Esophagus squamous epithelium (tissue), 5 donors: Measurements from ENCODE around the gene CPLX4. TPM values are rescaled to one million over a fixed set of nuclear protein-coding genes. Genes with fewer than 3 reads are reported as not detected.

ENCODE experiments used
- DNase-seq: peaks from one replicate; lab custom pipeline; 2025; lab: John Stamatoyannopoulos, UW
- H3K27ac ChIP-seq, 4 donors: fragments of 200-600 bp; sonication (generic); one replicate each; pipeline ENCODE4 v1.5.1; 2016 to 2019; ENCODE audit warnings: mild to moderate bottlenecking in 1 of 4
- H3K27me3 ChIP-seq, 4 donors: fragments of 200-600 bp; sonication (generic); 1 replicate in 3 of 4; 2 replicates in 1 of 4; pipeline versions ENCODE4 v1.5.1 to v1.6.0; 2017 to 2021; ENCODE audit warnings: antibody characterized with exemption in 1 of 4
- H3K36me3 ChIP-seq, 3 donors: fragments of 200-600 bp; sonication (generic); one replicate each; pipeline ENCODE4 v1.5.1; 2016 to 2019
- H3K4me1 ChIP-seq, 3 donors: fragments of 200-600 bp; sonication (generic); one replicate each; pipeline ENCODE4 v1.5.1; 2017 to 2019
- H3K4me3 ChIP-seq, 4 donors: fragments of 200-600 bp; sonication (generic); 1 replicate in 3 of 4; 2 replicates in 1 of 4; pipeline ENCODE4 v1.5.1; 2016 to 2019; ENCODE audit warnings: mild to moderate bottlenecking in 2 of 4, moderate library complexity in 1 of 4
- H3K9me3 ChIP-seq, 3 donors: fragments of 200-600 bp; sonication (generic); one replicate each; pipeline ENCODE4 v1.5.1; 2016 to 2019
- CTCF ChIP-seq, 6 experiments: fragments of 450-650 bp in 4 of 6; fragments of 200-600 bp in 2 of 6; sonication (generic) in 2 of 6; IDR thresholded peaks; one replicate each; pipeline ENCODE4 v1.5.1; 2016 to 2019; ENCODE audit warnings: antibody characterized with exemption in 6 of 6, mild to moderate bottlenecking in 4 of 6, moderate library complexity in 4 of 6
- POLR2A ChIP-seq, 4 donors: fragments of 450-650 bp; IDR thresholded peaks; one replicate each; pipeline ENCODE4 v1.6.1; 2017; ENCODE audit warnings: antibody characterized with exemption in 4 of 4, mild to moderate bottlenecking in 4 of 4, moderate library complexity in 3 of 4
- WGBS, 2 donors: methylation state at CpG; one replicate each; pipeline ENCODE4 v1.1.5; 2018; 5-methylcytosine and 5-hydroxymethylcytosine counted together
- intact Hi-C: fragments of 100-400 bp; cut with DNase I; formaldehyde crosslinking; loops from one replicate; pipeline ENCODE4 v1.15.0; 2022
- total RNA-seq, 4 donors: library from RNA; depleted of rRNA; stranded (reverse); fragments of >200 nt; gene quantifications; one replicate each; pipeline ENCODE4 v1.1.0, GENCODE V29; 2016
- donor health status: DM: yes; HTN: yes; CAD: no.

The CPLX4 gene
- total RNA-seq, 4 donors from 2014 or later = 0.31 TPM; not detected in 3

- H3K27ac ChIP-seq = no peak overlapping the region
- TF ChIP-seq POLR2A (IDR thresholded peaks at IDR 0.05) (no peak), CTCF (IDR thresholded peaks at IDR 0.05) (no peak)
- H3K4me1 ChIP-seq = peaks cover 31 to 73% (median 38%) of the 10 kb centered on the region in 3 donors
- peak overlapping the region in 2 of 4 donors; percentile 27 to 55 for H3K4me3 ChIP-seq
- H3K27me3 ChIP-seq = peaks cover 0 to 85% (median 58%) of the 10 kb centered on the region in 4 donors
- DNase-seq = no peak
- no peaks in the 10 kb centered on the region for H3K36me3 ChIP-seq
- H3K9me3 ChIP-seq = no peaks in the 10 kb centered on the region
- WGBS, 2 donors = 8 to 9% methylated on average over 15 to 17 of the region's 17 CpGs
- intact Hi-C loops = no loop called here
These were observed 48.8 kb downstream of the CPLX4 start for GRCh38 chr18:59269563-59270119.

GRCh38 chr18:59268721-59269562, 49.5 kb downstream of the CPLX4 start:
- TF ChIP-seq CTCF (IDR thresholded peaks at IDR 0.05) (peak in 2 of 6 experiments; percentile 3 to 35), POLR2A (IDR thresholded peaks at IDR 0.05) (no peak)
- H3K27ac ChIP-seq = no peak overlapping the region
- H3K4me1 ChIP-seq = peaks cover 31 to 75% (median 38%) of the 10 kb centered on the region in 3 donors
- intact Hi-C loops = no loop called here
- H3K36me3 ChIP-seq = no peaks in the 10 kb centered on the region
- H3K4me3 ChIP-seq = peak overlapping the region in 2 of 4 donors; percentile 27 to 55
- no peaks in the 10 kb centered on the region for H3K9me3 ChIP-seq
- WGBS, 2 donors = 2 to 4% methylated on average over 7 to 11 of the region's 90 CpGs
- peaks cover 0 to 85% (median 55%) of the 10 kb centered on the region in 4 donors for H3K27me3 ChIP-seq
- no peak for DNase-seq

GRCh38 chr18:59268127-59268720, 50.2 kb downstream of the CPLX4 start:
- no peaks in the 10 kb centered on the region for H3K9me3 ChIP-seq
- no peaks in the 10 kb centered on the region for H3K36me3 ChIP-seq
- H3K4me3 ChIP-seq = peak overlapping the region in 1 of 4 donors; percentile 55
- 13 to 16% methylated on average over 19 to 26 of the region's 28 CpGs for WGBS, 2 donors
- H3K4me1 ChIP-seq = peaks cover 27 to 75% (median 31%) of the 10 kb centered on the region in 3 donors
- DNase-seq = no peak
- H3K27ac ChIP-seq = no peak overlapping the region
- intact Hi-C loops = no loop called here
- peaks cover 0 to 78% (median 50%) of the 10 kb centered on the region in 4 donors for H3K27me3 ChIP-seq
- TF ChIP-seq CTCF (IDR thresholded peaks at IDR 0.05) = no peak
- TF ChIP-seq POLR2A (IDR thresholded peaks at IDR 0.05) = no peak

GRCh38 chr18:59267503-59268126, 50.8 kb downstream of the CPLX4 start:
- Histone ChIP-seq H3K4me1 (peaks cover 22 to 69% (median 25%) of the 10 kb centered on the region in 3 donors), H3K27me3 (peaks cover 0 to 72% (median 44%) of the 10 kb centered on the region in 4 donors), H3K4me3 (no peak overlapping the region), H3K9me3 (no peaks in the 10 kb centered on the region), H3K27ac (no peak overlapping the region), H3K36me3 (no peaks in the 10 kb centered on the region)
- 0 to 8% methylated on average over 7 to 22 of the region's 41 CpGs for WGBS, 2 donors
- intact Hi-C loops = no loop called here
- no peak for DNase-seq
- TF ChIP-seq CTCF (IDR thresholded peaks at IDR 0.05) = no peak
- TF ChIP-seq POLR2A (IDR thresholded peaks at IDR 0.05) = no peak
